ENCODE data around the gene LAMA5.

- no peak for TF ChIP-seq EZH2 (IDR thresholded peaks at IDR 0.05; ENCODE audit: borderline replicate concordance, insufficient read depth, low read depth, low read length, poor library complexity, severe bottlenecking)
- TF ChIP-seq CTCF (IDR thresholded peaks at IDR 0.05) = no peak
Measured at GRCh38 chr20:62309947-62310756, 57.0 kb downstream of the LAMA5 start.

Measured in B cell (primary cell).